ENCODE results near the gene HABP4. TPM values are rescaled to one million over a fixed set of nuclear protein-coding genes. Genes with fewer than 3 reads are reported as not detected.

The HABP4 gene, protein sequence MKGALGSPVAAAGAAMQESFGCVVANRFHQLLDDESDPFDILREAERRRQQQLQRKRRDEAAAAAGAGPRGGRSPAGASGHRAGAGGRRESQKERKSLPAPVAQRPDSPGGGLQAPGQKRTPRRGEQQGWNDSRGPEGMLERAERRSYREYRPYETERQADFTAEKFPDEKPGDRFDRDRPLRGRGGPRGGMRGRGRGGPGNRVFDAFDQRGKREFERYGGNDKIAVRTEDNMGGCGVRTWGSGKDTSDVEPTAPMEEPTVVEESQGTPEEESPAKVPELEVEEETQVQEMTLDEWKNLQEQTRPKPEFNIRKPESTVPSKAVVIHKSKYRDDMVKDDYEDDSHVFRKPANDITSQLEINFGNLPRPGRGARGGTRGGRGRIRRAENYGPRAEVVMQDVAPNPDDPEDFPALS
- 10 to 100 TPM; 17.4 to 19.0 TPM for total RNA-seq

DNA sequence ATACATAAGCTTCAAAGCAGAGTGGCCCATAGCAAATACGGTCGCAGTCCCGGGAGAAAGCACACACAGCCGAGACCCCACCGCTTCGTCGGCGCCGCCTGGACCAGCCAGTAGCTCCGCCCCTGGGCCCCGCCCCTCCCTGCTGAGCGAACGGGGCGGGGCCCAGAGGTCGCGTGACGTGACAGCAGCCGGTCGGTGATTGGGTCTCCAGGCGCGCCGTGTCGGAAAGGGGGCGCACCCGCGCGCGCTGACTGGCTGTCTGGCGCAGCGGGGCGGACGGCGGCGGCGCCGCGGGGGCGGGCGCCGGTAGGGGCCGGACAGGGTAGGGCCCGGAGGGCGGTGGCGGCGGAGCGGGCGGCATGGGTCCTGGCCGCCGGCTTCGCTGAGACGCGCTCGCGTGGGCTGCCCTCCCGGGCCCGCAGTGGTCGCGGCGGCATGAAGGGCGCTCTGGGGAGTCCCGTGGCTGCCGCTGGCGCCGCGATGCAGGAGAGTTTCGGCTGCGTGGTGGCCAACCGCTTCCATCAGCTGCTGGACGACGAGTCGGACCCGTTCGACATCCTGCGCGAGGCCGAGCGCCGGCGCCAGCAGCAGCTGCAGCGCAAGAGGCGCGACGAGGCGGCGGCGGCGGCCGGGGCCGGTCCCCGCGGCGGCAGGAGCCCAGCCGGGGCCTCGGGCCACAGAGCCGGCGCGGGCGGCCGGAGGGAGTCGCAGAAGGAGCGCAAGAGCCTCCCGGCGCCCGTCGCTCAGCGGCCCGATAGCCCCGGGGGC, at the start of gene HABP4:
Gene HABP4 (plus strand): TSS at position 325 of the 768 bp plus-strand sequence. CDS start 111 bp downstream, at position 436.
- H3K27ac Mint-ChIP-seq = peak within 1 kb of the TSS; percentile 75
- peaks cover 33% of the 10 kb centered on the region for H3K4me1 Mint-ChIP-seq (ENCODE audit: low read depth)
- peaks cover 8% of the 10 kb centered on the region for H3K27me3 Mint-ChIP-seq
- H3K9me3 Mint-ChIP-seq = no peaks in the 10 kb centered on the region
- H3K36me3 Mint-ChIP-seq = peaks cover 4% of the 10 kb centered on the region
- intact Hi-C loops (cut with micrococcal nuclease) = loop anchor here (1.0 to 2.0 kb wide), 2 partner anchors 32 to 35 kb away; partner anchors contain the start of gene ZNF367
- DNase-seq = peak; percentile 97
- ChIA-PET CTCF (interaction anchor here (0.8 to 7.5 kb wide), 10 partner anchors 8 to 406 kb away, joined by 3 to 30 read pairs (median 3); no protein-coding TSS in a partner anchor), POLR2A (interaction anchor here (1.1 to 2.4 kb wide), 5 partner anchors 14 to 204 kb away, joined by 3 to 11 read pairs (median 9); partner anchors contain the start of gene PRXL2C)
- peak within 1 kb of the TSS; percentile 89 for H3K4me3 Mint-ChIP-seq

DNA sequence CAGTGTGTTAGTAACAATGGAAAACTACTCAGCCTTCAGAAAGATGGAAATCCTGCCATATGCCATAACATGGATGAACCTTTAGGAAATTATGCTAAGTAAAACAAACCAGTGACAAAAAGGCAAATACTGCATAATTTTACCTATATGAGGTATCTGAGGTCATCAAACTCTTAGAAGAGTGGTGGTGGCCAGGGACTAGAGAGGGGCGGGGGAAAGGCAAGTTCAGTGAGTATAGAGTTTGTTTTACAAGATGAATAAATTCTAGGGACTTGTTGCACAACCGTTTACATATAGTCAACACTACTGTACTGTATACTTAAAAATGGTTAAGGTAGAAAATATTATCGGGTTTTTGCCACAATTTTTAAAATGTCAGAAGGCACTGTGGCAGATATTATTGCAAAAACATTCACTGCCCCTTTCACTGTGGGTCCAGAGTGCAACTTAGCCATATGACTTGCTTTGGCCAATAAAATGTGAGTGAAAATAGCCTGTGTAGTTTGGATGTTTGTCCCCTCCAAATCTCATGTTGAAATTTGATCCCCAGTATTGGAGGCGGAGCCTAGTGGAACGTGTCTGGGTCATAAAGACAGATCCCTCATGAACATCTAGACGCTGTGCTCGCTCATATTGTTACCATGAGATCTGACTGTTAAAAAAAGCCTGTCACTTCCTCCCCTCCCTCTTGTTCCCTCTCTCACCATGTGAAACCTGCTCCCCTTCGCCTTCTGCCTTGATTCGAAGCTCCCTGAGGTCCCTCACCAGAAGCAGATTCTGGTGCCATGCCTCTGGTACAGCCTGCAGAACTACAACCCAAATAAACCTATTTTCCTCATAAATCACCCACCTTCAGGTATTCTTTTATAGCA, 41.3 kb upstream of the HABP4 start:
- Mint-ChIP-seq H3K4me1 (ENCODE audit: low read depth) (peaks cover 31% of the 10 kb centered on the region), H3K27ac (no peak overlapping the region), H3K36me3 (peaks cover 20% of the 10 kb centered on the region), H3K4me3 (no peak overlapping the region), H3K9me3 (no peaks in the 10 kb centered on the region), H3K27me3 (no peaks in the 10 kb centered on the region)
- ChIA-PET CTCF (no interaction called here), POLR2A (no interaction called here)
- DNase-seq = no peak
- intact Hi-C loops (cut with micrococcal nuclease) = no loop called here

DNA sequence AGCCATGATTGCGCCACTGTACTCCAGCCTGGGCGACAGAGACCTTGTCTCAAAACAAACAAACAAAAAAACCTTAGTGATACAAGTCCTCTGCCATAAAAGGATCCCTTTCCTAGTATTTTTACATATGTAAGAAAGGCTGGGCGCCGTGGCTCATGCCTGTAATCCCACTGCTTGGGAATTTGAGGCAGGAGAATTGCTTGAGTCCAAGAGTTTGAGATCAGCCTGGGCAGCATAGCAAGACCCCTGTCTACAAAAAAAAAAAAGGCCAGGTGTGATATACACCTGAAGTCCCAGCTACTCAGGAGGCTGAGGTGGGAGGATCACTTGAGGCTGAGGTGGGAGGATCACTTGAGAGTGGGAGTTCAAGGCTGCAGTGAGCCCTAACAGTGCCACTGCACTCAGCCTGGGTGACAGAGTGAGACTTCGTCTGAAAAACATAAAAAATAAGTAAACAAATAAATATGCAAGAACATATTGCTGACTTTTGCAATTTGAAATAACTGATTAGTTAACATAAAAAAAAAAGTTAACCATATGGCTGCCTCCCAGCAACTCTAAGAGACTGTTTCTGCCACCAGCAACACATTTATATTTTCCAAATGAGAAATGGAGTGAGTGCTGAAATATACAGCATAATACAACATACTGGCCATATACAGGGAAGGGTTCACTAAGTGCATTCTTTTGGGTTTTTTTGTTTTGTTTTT, 38.7 kb upstream of the HABP4 start:
- Mint-ChIP-seq H3K4me1 (ENCODE audit: low read depth) (peaks cover 37% of the 10 kb centered on the region), H3K27me3 (no peaks in the 10 kb centered on the region), H3K4me3 (no peak overlapping the region), H3K27ac (no peak overlapping the region), H3K36me3 (peaks cover 20% of the 10 kb centered on the region), H3K9me3 (no peaks in the 10 kb centered on the region)
- ChIA-PET POLR2A (interaction anchor here (0.8 kb wide), 1 partner anchor 151 kb away, joined by 3 read pairs; no protein-coding TSS in a partner anchor), CTCF (no interaction called here)
- DNase-seq = no peak
- intact Hi-C loops (cut with micrococcal nuclease) = loop anchor here (10.0 kb wide), 4 partner anchors 154 to 1224 kb away; partner anchors contain the start of genes NCBP1, TSTD2, ZNF510 and ZNF782

DNA sequence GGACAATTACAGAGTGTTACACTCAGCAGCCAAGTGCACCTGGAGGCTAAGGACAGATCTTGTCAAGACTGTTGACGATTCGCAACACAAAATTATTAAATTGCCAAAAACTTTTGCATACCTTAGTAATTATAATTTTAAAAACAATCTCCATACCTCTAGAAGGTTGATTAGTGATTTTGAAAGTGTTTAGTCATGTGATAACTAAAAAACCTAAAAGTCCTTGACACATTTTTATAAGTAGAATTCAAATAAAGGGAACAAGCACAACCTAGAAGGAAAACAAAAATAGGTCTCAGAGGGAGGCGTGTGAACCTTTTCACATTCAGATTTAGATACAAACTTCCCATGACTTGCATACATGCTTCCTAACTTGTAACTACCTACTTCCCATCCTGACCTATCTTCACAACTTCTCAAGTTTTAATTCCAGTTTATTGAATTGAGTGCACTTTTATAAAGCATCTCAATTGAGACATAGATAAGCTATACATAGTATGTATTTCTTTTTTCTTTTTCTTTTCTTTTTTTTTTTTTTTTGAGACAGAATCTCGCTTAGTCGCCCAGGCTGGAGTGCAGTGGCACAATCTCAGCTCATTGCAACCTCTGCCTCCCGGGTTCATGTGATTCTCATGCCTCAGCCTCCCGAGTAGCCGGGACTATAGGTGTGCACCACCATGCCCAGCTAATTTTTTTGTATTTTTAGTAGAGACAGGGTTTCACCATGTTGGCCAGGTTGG, 37.6 kb upstream of the HABP4 start:
- ChIA-PET POLR2A (no interaction called here), CTCF (no interaction called here)
- H3K4me3 Mint-ChIP-seq = no peak overlapping the region
- H3K36me3 Mint-ChIP-seq = peaks cover 24% of the 10 kb centered on the region
- H3K27ac Mint-ChIP-seq = no peak overlapping the region
- intact Hi-C loops (cut with micrococcal nuclease) = loop anchor here (10.0 kb wide), 4 partner anchors 152 to 1222 kb away; partner anchors contain the start of genes NCBP1, TSTD2, ZNF510 and ZNF782
- no peak for DNase-seq
- peaks cover 40% of the 10 kb centered on the region for H3K4me1 Mint-ChIP-seq (ENCODE audit: low read depth)
- no peaks in the 10 kb centered on the region for H3K27me3 Mint-ChIP-seq
- no peaks in the 10 kb centered on the region for H3K9me3 Mint-ChIP-seq

DNA sequence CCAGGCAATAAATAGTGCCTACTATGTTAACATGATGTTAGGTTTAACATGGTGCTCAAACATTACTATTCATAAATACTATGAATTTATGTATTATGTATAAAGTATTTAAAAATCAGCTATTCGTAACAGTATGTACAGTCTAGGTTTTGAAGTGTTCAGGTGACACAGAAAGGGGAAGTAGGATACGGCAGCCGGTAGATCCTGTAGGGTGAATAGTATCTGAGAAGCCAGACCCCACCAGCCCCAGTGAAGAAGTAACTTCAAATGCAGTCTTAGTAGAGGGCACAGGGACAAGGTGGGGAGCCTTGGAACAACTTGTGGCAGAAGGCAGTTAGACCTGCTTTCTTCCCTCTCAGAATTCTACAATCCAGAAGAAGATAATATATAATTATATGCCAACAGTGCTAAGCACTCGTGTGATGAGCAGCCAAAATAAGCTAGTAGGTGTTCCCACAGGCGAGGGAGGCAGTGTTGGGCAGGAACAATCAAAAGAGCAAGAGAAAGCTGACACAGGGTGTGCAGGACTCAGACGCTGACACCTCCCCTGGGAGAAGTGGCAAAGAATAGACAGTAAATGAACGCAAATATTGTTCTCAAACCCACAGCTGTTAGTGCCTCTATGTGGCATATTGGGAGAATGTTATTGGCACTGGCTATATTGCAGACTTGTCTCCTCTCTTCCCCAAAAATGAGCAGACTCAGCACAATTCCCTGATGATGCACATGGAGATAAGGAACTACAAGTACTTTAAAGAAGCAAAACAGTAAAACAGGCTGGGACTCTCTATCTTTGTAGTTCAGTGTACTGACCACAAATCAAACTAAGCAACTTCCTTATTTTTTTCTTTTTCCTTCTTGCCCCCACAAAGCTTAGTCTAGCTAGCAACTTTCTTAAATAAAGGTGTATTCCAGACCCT, 36.4 kb upstream of the HABP4 start:
- peaks cover 22% of the 10 kb centered on the region for H3K36me3 Mint-ChIP-seq
- CTCF ChIA-PET = interaction anchor here (0.7 to 1.8 kb wide), 3 partner anchors 29 to 253 kb away, joined by 3 to 9 read pairs (median 4); no protein-coding TSS in a partner anchor
- no peaks in the 10 kb centered on the region for H3K9me3 Mint-ChIP-seq
- H3K4me3 Mint-ChIP-seq = peak overlapping the region; percentile 25
- H3K27ac Mint-ChIP-seq = peak overlapping the region; percentile 54
- no peak for DNase-seq
- intact Hi-C loops (cut with micrococcal nuclease) = loop anchor here (10.0 kb wide), 4 partner anchors 151 to 1221 kb away; partner anchors contain the start of genes NCBP1, TSTD2, ZNF510 and ZNF782
- peaks cover 39% of the 10 kb centered on the region for H3K4me1 Mint-ChIP-seq (ENCODE audit: low read depth)
- H3K27me3 Mint-ChIP-seq = no peaks in the 10 kb centered on the region
- POLR2A ChIA-PET = no interaction called here

DNA sequence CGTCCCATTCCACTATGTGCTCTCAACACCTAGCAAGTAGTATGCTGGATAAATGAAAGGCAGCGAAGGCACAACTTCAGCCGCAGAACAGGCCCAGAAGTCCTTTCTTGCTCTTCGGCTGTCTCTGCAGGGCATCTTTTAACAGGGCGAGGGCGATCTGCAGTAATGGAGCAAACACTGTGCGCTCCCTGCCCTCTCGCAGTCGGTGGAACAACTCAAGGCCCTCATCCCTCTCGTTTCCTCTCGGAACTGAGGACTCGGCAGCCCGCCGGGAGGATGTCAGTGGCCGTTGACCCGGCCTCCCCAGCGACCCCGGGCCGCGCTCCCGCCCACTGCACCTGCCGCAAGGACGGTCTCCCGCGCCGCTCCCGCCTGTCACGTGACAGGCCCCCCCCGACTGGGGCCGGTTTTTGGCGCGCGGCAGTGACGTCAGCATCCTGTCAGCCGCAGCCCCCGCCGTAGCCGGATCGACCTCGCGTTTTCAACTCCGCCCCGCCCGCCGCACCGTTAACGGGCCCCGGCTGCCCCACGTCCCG, 32.9 kb upstream of the HABP4 start:
- H3K4me3 Mint-ChIP-seq = peak overlapping the region; percentile 90
- H3K4me1 Mint-ChIP-seq (ENCODE audit: low read depth) = peaks cover 47% of the 10 kb centered on the region
- H3K9me3 Mint-ChIP-seq = no peaks in the 10 kb centered on the region
- peak; percentile 94 for DNase-seq
- POLR2A ChIA-PET = no interaction called here
- peaks cover 12% of the 10 kb centered on the region for H3K36me3 Mint-ChIP-seq
- CTCF ChIA-PET = no interaction called here
- intact Hi-C loops (cut with micrococcal nuclease) = loop anchor here (10.0 kb wide), 4 partner anchors 148 to 1218 kb away; partner anchors contain the start of genes NCBP1, TSTD2, ZNF510 and ZNF782
- H3K27me3 Mint-ChIP-seq = no peaks in the 10 kb centered on the region
- H3K27ac Mint-ChIP-seq = peak overlapping the region; percentile 87

DNA sequence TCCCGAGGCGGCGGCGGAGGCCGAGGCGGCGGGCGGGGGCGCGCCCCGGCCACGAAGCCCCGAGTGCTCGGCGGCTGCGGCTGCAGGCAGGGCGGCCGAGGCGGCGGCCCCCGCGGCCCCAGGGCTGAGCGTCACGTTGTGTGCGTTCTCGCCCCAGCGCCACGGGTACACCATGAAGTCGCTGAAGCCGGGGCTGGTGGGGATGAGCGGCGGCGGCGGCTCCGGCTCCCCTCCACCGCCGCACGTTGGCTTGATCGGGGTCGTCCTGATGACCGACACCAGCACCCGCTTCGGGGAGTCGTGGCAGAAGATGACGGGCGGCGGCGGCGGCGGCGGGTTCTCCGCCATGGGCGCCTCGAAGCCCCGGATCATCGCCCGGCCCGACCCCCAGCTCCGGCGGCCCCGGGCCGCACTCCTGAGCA, 32.3 kb upstream of the HABP4 start:
- intact Hi-C loops (cut with micrococcal nuclease) = loop anchor here (1.0 to 10.0 kb wide), 8 partner anchors 33 to 1217 kb away; partner anchors contain the start of genes ERCC6L2, HABP4, NCBP1 and SLC35D2
- ChIA-PET CTCF (no interaction called here), POLR2A (no interaction called here)
- Mint-ChIP-seq H3K4me1 (ENCODE audit: low read depth) (peaks cover 42% of the 10 kb centered on the region), H3K36me3 (peaks cover 11% of the 10 kb centered on the region), H3K9me3 (no peaks in the 10 kb centered on the region), H3K4me3 (peak overlapping the region; percentile 79), H3K27ac (peak overlapping the region; percentile 93), H3K27me3 (no peaks in the 10 kb centered on the region)
- DNase-seq = no peak

DNA sequence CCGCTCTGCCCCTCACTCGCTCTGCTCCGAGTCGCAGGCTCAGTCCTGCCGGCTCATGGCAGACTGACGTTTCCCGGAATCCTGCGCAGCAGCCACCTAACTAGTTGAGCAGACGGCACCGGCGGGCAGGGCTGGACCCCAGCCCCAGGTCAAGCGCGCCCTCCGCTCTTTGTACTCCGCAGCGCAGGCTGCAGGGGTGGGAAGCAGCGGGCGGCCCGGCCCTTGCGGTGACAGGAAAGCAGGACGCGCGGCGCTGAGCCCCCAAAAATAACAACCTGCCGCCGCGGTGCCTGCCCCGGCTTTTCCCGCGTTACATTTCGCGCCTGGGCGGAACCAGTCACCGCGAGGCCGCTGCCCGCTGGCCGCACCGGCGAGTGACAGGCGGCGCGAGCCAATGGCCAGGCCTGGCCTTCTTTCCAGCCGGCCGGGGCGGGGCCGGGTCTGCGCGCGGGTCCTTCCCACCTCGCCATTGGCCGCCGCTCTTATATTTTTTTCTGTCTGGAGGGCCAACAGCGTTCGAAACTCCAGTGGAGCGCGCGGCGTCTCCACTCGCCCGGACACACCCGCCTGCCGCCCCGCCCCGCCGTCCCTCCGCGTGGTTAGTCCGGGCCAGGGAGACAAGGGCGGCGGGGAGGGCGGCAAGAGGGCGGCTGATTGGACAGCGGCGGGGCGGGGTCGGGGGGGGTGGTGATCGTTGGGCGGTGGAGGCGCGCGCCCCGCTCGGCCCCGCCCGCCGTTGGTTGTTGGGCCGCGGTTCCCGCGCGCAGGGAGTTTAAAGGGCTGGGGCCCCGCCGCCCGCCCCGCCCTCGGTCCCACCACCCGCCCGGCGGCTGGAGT, 31.7 kb upstream of the HABP4 start, which contains the start of gene ZNF367:
Gene ZNF367 (minus strand): TSS at position 288 of the 837 bp plus-strand sequence. CDS start 338 bp downstream, outside the sequence.
- H3K4me3 Mint-ChIP-seq = peak within 1 kb of the TSS; percentile 90
- peak; percentile 96 for DNase-seq
- ChIA-PET CTCF (interaction anchor here (1.2 kb wide), 1 partner anchor 249 kb away, joined by 4 read pairs; no protein-coding TSS in a partner anchor), POLR2A (interaction anchor here (1.3 kb wide), 1 partner anchor 31 kb away, joined by 3 read pairs; the partner anchor contains the start of gene HABP4)
- H3K9me3 Mint-ChIP-seq = no peaks in the 10 kb centered on the region
- peaks cover 36% of the 10 kb centered on the region for H3K4me1 Mint-ChIP-seq (ENCODE audit: low read depth)
- H3K27ac Mint-ChIP-seq = peak within 1 kb of the TSS; percentile 93
- no peaks in the 10 kb centered on the region for H3K27me3 Mint-ChIP-seq
- intact Hi-C loops (cut with micrococcal nuclease) = loop anchor here (1.0 to 10.0 kb wide), 8 partner anchors 32 to 1216 kb away; partner anchors contain the start of genes ERCC6L2, HABP4, NCBP1 and SLC35D2
- H3K36me3 Mint-ChIP-seq = peaks cover 11% of the 10 kb centered on the region

Measured in activated CD4-positive, alpha-beta memory T cell treated with anti-CD3 and anti-CD28 coated beads for 36 hours (primary cell).